Neural cell (in vitro differentiated cells): ENCODE measurements around the gene HPCAL4.

Source experiments
- EP300 ChIP-seq: fragments of 450-650 bp; conservative IDR thresholded peaks from 2 replicates; pipeline ENCODE4 v1.6.1; 2014; ENCODE audit warnings: antibody characterized with exemption, mild to moderate bottlenecking, moderate library complexity; ENCODE audit not compliant: poor library complexity, severe bottlenecking
- EZH2 ChIP-seq: fragments of 200-600, 300-800 bp; shearing (Covaris generic), sonication (generic); IDR thresholded peaks from 2 replicates; pipeline ENCODE4 v1.6.1; 2014; ENCODE audit warnings: antibody characterized with exemption, low read length, borderline replicate concordance, mild to moderate bottlenecking; ENCODE audit not compliant: insufficient read depth, poor library complexity, severe bottlenecking
- MXI1 ChIP-seq: fragments of 450-650 bp; conservative IDR thresholded peaks from 2 replicates; pipeline ENCODE4 v1.6.1; 2014; ENCODE audit warnings: antibody characterized with exemption, mild to moderate bottlenecking; ENCODE audit not compliant: poor library complexity, severe bottlenecking
- POLR2AphosphoS5 ChIP-seq: IDR thresholded peaks from 2 replicates; pipeline ENCODE4 v1.6.1; 2012
- RAD21 ChIP-seq: fragments of 450-650 bp; conservative IDR thresholded peaks from 2 replicates; pipeline ENCODE4 v1.6.1; 2014; ENCODE audit warnings: antibody characterized with exemption, mild to moderate bottlenecking, moderate library complexity
- SMC3 ChIP-seq: fragments of 450-650 bp; conservative IDR thresholded peaks from 2 replicates; pipeline ENCODE4 v1.6.1; 2014; ENCODE audit warnings: antibody characterized with exemption, mild to moderate bottlenecking, moderate library complexity; ENCODE audit not compliant: poor library complexity
- TAF1 ChIP-seq: IDR thresholded peaks from 2 replicates; pipeline ENCODE4 v1.6.1; 2012; ENCODE audit warnings: low read depth
- TF ChIP-seq, protein P1 (sequence below): fragments of 450-650 bp; IDR thresholded peaks from 2 replicates; pipeline ENCODE4 v1.5.1; 2014; ENCODE audit warnings: antibody characterized with exemption, mild to moderate bottlenecking, moderate library complexity; ENCODE audit not compliant: poor library complexity, severe bottlenecking
- TF ChIP-seq, protein P2 (sequence below): IDR thresholded peaks from 2 replicates; pipeline ENCODE4 v1.6.1; 2012; ENCODE audit warnings: borderline replicate concordance

DNA sequence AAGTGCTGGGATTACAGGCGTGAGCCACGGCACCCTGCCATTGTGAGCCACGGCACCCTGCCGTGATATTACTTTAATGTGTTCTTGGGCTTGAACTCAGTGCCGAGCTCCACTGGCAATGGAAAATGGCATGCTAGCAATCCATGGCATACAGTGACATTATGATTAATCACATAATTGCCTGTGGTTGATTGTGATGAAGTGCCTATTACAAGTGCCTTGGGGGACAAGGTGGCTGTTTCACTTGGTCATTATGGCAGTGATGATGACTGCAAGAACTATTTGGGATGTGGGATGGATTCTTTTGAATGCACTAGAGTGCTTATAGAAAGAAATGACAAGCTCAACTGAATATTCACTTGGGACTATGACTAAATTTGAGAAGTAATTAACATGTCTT is 22.3 kb upstream of the HPCAL4 start:
- TF ChIP-seq POLR2AphosphoS5 (no peak), SMC3 (no peak), EP300 (no peak), EZH2 (no peak), MXI1 (no peak), TAF1 (no peak), RAD21 (no peak)
- TF ChIP-seq, protein P1, sequence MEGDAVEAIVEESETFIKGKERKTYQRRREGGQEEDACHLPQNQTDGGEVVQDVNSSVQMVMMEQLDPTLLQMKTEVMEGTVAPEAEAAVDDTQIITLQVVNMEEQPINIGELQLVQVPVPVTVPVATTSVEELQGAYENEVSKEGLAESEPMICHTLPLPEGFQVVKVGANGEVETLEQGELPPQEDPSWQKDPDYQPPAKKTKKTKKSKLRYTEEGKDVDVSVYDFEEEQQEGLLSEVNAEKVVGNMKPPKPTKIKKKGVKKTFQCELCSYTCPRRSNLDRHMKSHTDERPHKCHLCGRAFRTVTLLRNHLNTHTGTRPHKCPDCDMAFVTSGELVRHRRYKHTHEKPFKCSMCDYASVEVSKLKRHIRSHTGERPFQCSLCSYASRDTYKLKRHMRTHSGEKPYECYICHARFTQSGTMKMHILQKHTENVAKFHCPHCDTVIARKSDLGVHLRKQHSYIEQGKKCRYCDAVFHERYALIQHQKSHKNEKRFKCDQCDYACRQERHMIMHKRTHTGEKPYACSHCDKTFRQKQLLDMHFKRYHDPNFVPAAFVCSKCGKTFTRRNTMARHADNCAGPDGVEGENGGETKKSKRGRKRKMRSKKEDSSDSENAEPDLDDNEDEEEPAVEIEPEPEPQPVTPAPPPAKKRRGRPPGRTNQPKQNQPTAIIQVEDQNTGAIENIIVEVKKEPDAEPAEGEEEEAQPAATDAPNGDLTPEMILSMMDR = no peak
- TF ChIP-seq, protein P2, sequence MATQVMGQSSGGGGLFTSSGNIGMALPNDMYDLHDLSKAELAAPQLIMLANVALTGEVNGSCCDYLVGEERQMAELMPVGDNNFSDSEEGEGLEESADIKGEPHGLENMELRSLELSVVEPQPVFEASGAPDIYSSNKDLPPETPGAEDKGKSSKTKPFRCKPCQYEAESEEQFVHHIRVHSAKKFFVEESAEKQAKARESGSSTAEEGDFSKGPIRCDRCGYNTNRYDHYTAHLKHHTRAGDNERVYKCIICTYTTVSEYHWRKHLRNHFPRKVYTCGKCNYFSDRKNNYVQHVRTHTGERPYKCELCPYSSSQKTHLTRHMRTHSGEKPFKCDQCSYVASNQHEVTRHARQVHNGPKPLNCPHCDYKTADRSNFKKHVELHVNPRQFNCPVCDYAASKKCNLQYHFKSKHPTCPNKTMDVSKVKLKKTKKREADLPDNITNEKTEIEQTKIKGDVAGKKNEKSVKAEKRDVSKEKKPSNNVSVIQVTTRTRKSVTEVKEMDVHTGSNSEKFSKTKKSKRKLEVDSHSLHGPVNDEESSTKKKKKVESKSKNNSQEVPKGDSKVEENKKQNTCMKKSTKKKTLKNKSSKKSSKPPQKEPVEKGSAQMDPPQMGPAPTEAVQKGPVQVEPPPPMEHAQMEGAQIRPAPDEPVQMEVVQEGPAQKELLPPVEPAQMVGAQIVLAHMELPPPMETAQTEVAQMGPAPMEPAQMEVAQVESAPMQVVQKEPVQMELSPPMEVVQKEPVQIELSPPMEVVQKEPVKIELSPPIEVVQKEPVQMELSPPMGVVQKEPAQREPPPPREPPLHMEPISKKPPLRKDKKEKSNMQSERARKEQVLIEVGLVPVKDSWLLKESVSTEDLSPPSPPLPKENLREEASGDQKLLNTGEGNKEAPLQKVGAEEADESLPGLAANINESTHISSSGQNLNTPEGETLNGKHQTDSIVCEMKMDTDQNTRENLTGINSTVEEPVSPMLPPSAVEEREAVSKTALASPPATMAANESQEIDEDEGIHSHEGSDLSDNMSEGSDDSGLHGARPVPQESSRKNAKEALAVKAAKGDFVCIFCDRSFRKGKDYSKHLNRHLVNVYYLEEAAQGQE = no peak
